Neuronal stem cell (in vitro differentiated cells): ENCODE measurements around the gene CFAP54.
"Not testable (repeated sequence)": the region's sequence is repeated elsewhere in the genome, so short reads cannot be mapped to it uniquely, and the experiment has no call there.

ENCODE experiments used
- DNase-seq: peaks from one replicate; pipeline ENCODE4 v3.0.0-alpha.2; 2013; ENCODE audit warnings: low spot score
- H2AFZ ChIP-seq: one replicate; pipeline ENCODE4 v1.6.1; 2013; ENCODE audit warnings: mild to moderate bottlenecking, low read length, inconsistent platforms
- H2AK5ac ChIP-seq: 2 replicates; pipeline ENCODE4 v1.6.1; 2013; ENCODE audit warnings: low read depth, mild to moderate bottlenecking, inconsistent platforms, low read length, moderate library complexity, mixed read lengths
- H2BK120ac ChIP-seq: 2 replicates; pipeline ENCODE4 v1.6.1; 2013; ENCODE audit warnings: low read depth, mild to moderate bottlenecking, inconsistent platforms, low read length, moderate library complexity, mixed read lengths
- H2BK12ac ChIP-seq: one replicate; pipeline ENCODE4 v1.6.1; 2013; ENCODE audit warnings: low read length, inconsistent platforms
- H2BK15ac ChIP-seq: 2 replicates; pipeline ENCODE4 v1.6.1; 2013; ENCODE audit warnings: mild to moderate bottlenecking, low read length, inconsistent platforms, mixed read lengths
- H2BK5ac ChIP-seq: one replicate; pipeline ENCODE4 v1.6.1; 2013; ENCODE audit warnings: inconsistent platforms, mild to moderate bottlenecking, low read length, moderate library complexity
- H3K14ac ChIP-seq: one replicate; pipeline ENCODE4 v1.6.1; 2013; ENCODE audit warnings: low read length, inconsistent platforms
- H3K18ac ChIP-seq: 2 replicates; pipeline ENCODE4 v1.6.1; 2013; ENCODE audit warnings: low read length, inconsistent platforms
- H3K23ac ChIP-seq: 2 replicates; pipeline ENCODE4 v1.6.1; 2013; ENCODE audit warnings: low read depth, mild to moderate bottlenecking, mixed read lengths, low read length, inconsistent platforms; ENCODE audit not compliant: poor library complexity
- H3K27ac ChIP-seq: replicated peaks from 3 replicates; pipeline ENCODE4 v1.5.1; 2013; ENCODE audit warnings: low read length, inconsistent platforms
- H3K27me3 ChIP-seq, 3 experiments: 2 replicates each; pipeline ENCODE4 v1.6.1; 2013; ENCODE audit warnings: low read length in 3 of 3, mild to moderate bottlenecking in 2 of 3, inconsistent platforms in 1 of 3, low read depth in 1 of 3, mixed read lengths in 1 of 3, moderate library complexity in 1 of 3; ENCODE audit not compliant: control insufficient read depth in 3 of 3, insufficient read depth in 3 of 3
- H3K36me3 ChIP-seq, 2 donors: replicated peaks in 1 of 2; 2 replicates each; pipeline ENCODE4 v1.6.1; 2013; ENCODE audit warnings: low read length in 2 of 2; ENCODE audit not compliant: control insufficient read depth in 2 of 2, insufficient read depth in 2 of 2
- H3K4ac ChIP-seq: 2 replicates; pipeline ENCODE4 v1.6.1; 2013; ENCODE audit warnings: inconsistent platforms, mild to moderate bottlenecking, low read length, moderate library complexity
- H3K4me1 ChIP-seq, 2 donors: 1 replicate in 1 of 2; 2 replicates in 1 of 2; pipeline ENCODE4 v1.6.1; 2013; ENCODE audit warnings: low read length in 2 of 2, low read depth in 1 of 2; ENCODE audit not compliant: control insufficient read depth in 2 of 2, insufficient read depth in 1 of 2
- H3K4me2 ChIP-seq: one replicate; pipeline ENCODE4 v1.6.1; 2013; ENCODE audit warnings: mild to moderate bottlenecking, low read length, inconsistent platforms; ENCODE audit not compliant: insufficient read depth, poor library complexity, severe bottlenecking
- H3K4me3 ChIP-seq, 2 donors: 2 replicates each; pipeline ENCODE4 v1.5.1; 2013; ENCODE audit warnings: low read length in 2 of 2, mild to moderate bottlenecking in 2 of 2, inconsistent platforms in 1 of 2, moderate library complexity in 1 of 2
- H3K79me1 ChIP-seq: one replicate; pipeline ENCODE4 v1.6.1; 2013; ENCODE audit warnings: low read depth, mild to moderate bottlenecking, inconsistent platforms, low read length, moderate library complexity
- H3K9ac ChIP-seq: one replicate; pipeline ENCODE4 v1.6.1; 2013; ENCODE audit warnings: mild to moderate bottlenecking, low read depth, low read length, inconsistent platforms; ENCODE audit not compliant: poor library complexity
- H3K9me3 ChIP-seq, 2 donors: replicated peaks in 1 of 2; 2 replicates each; pipeline versions ENCODE3 to v1.6.1; 2013; ENCODE audit warnings: low read length in 2 of 2, mild to moderate bottlenecking in 2 of 2, inconsistent platforms in 1 of 2, low read depth in 1 of 2, mixed read lengths in 1 of 2, moderate library complexity in 1 of 2; ENCODE audit not compliant: control insufficient read depth in 2 of 2, insufficient read depth in 1 of 2
- H4K8ac ChIP-seq: one replicate; pipeline ENCODE4 v1.6.1; 2013; ENCODE audit warnings: low read depth, mild to moderate bottlenecking, inconsistent platforms, low read length, moderate library complexity
- H4K91ac ChIP-seq: one replicate; pipeline ENCODE4 v1.6.1; 2013; ENCODE audit warnings: low read length, low read depth, mild to moderate bottlenecking, inconsistent platforms; ENCODE audit not compliant: poor library complexity
- WGBS, 2 donors: extraction: QIAGEN DNeasy Blood & Tissue Kit; methylation state at CpG; one replicate each; pipeline ENCODE4 v1.1.7; 2013; ENCODE audit warnings: missing lambda C conversion rate in 2 of 2, mixed read lengths in 1 of 2; ENCODE audit not compliant: insufficient read length in 2 of 2, insufficient replicate concordance in 1 of 2; ENCODE audit errors: extremely low coverage in 2 of 2; 5-methylcytosine and 5-hydroxymethylcytosine counted together

CFAP54 gene

DNA sequence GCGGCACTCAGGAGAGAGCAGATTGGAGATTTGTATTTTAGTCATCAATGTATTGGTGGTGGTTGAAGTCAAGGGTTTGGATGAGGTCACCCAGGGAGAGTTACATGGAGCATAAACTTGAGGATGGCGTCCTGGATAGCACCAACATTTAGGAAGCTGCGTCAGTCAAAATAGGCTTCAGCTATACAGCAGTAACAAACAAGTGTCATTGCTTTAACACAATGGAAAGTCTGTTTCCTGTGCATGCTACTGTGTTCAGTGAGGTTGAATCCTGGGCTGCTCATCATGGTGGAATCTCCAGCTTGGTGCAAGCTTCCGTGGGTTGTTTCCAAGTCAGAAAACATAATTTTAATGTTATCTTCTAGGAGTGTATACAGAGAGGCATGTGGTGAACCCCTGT, 180.4 kb downstream of the CFAP54 start:
- Histone ChIP-seq H3K14ac (no peak overlapping the region), H2BK12ac (no peak overlapping the region), H2BK120ac (no peak overlapping the region), H2AFZ (no peak overlapping the region), H3K4me3 (no peak overlapping the region), H3K9ac (no peak overlapping the region), H3K27ac (no peak overlapping the region), H3K27me3 (no peaks in the 10 kb centered on the region), H3K18ac (no peak overlapping the region), H3K9me3 (peaks cover 0 to 2% of the 10 kb centered on the region in 2 donors), H3K4me1 (no peaks in the 10 kb centered on the region), H4K91ac (no peak overlapping the region), H3K79me1 (no peaks in the 10 kb centered on the region), H4K8ac (no peak overlapping the region), H2BK5ac (no peak overlapping the region), H3K4ac (no peak overlapping the region), H3K23ac (no peak overlapping the region), H2BK15ac (no peak overlapping the region), H3K4me2 (no peak overlapping the region), H3K36me3 (no peaks in the 10 kb centered on the region), H2AK5ac (no peak overlapping the region)
- no peak for DNase-seq
- no CpG with 5 or more reads among the region's 4 CpGs for WGBS, 2 donors

DNA sequence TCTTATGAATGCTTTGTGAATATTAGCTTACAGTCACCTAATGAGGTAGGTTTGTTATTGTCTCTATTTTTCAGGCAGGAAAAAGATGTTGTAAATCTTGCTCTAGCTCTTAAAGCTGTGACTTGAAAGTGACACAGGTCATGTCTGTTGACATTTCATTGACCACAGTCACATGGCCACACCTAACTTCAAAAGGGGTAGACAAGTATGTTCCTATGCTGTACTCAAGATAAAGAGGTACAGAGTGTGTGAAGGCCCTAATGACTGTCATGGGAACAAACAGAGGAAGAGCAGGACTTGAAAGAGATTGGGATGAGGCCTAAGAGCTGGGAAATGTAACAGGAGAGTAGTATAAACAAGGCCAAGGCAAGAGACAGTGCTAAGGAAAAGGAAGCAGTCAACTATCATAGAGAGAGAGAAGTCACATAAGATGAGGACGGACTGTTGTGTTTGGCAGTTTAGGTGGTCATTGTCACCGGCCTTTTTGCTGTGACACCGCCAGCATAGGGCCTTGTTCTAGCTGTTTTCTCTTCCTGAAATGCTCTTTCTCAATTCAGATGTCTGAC, 181.0 kb downstream of the CFAP54 start:
- H3K9me3 ChIP-seq, result peaks cover 0 to 2% of the 10 kb centered on the region in 2 donors
- no peak overlapping the region for H3K27ac ChIP-seq
- H3K4me2 ChIP-seq, result no peak overlapping the region
- no peak overlapping the region for H2BK15ac ChIP-seq
- H3K4me3 ChIP-seq, result no peak overlapping the region
- DNase-seq, result no peak
- H2BK12ac ChIP-seq, result no peak overlapping the region
- H2BK5ac ChIP-seq, result no peak overlapping the region
- H3K36me3 ChIP-seq, result no peaks in the 10 kb centered on the region
- H3K14ac ChIP-seq, result no peak overlapping the region
- no peak overlapping the region for H3K18ac ChIP-seq
- no peak overlapping the region for H3K23ac ChIP-seq
- H2AFZ ChIP-seq, result no peak overlapping the region
- H3K4me1 ChIP-seq, result no peaks in the 10 kb centered on the region
- H3K27me3 ChIP-seq, result no peaks in the 10 kb centered on the region
- H2AK5ac ChIP-seq, result no peak overlapping the region
- no peaks in the 10 kb centered on the region for H3K79me1 ChIP-seq
- no peak overlapping the region for H3K4ac ChIP-seq
- no peak overlapping the region for H3K9ac ChIP-seq
- H2BK120ac ChIP-seq, result no peak overlapping the region
- no peak overlapping the region for H4K8ac ChIP-seq
- WGBS, 2 donors, result no CpG with 5 or more reads among the region's 3 CpGs
- no peak overlapping the region for H4K91ac ChIP-seq

DNA sequence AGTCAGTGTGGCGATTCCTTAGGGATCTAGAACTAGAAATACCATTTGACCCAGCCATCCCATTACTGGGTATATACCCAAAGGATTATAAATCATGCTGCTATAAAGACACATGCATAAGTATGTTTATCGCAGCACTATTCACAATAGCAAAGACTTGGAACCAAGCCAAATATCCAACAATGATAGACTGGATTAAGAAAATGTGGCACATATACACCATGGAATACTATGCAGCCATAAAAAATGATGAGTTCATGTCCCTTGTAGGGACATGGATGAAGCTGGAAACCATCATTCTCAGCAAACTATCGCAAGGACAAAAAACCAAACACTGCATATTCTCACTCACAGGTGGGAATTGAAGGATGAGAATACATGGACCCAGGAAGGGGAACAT, 186.1 kb downstream of the CFAP54 start:
- no CpG with 5 or more reads among the region's 3 CpGs for WGBS, 2 donors
- not testable (repeated sequence) for H3K9ac ChIP-seq, H3K27ac ChIP-seq, H3K23ac ChIP-seq, H3K18ac ChIP-seq, H3K14ac ChIP-seq, H2AFZ ChIP-seq, H3K79me1 ChIP-seq, H2BK120ac ChIP-seq, DNase-seq, H2BK12ac ChIP-seq, H2BK15ac ChIP-seq, H3K4me3 ChIP-seq, H3K4me2 ChIP-seq, H4K8ac ChIP-seq, H3K4ac ChIP-seq, H3K9me3 ChIP-seq, H2AK5ac ChIP-seq, H3K36me3 ChIP-seq, H2BK5ac ChIP-seq, H3K27me3 ChIP-seq, H3K4me1 ChIP-seq, H4K91ac ChIP-seq

DNA sequence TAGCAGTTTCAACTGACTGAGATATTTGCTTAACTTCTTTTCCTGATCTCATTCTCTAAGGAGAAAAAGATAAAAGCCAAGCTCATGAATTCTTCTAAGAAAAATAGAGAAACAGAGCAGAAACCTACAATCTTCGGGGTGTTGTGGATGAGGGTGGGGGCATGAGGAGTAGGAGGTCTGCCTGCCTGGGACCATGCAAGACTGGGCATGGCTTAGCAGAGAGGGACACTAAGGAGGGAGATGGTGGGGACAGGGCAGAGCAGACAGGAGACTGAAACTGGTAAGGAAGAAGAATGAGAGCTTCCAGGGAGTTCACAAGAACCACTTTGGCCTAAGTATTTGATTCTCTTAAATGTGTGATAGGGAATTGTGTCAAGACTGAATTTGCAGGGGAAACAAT, 188.0 kb downstream of the CFAP54 start:
- Histone ChIP-seq H3K79me1 (no peaks in the 10 kb centered on the region), H3K36me3 (no peaks in the 10 kb centered on the region), H3K4me1 (no peaks in the 10 kb centered on the region), H3K4ac (no peak overlapping the region), H3K27me3 (no peaks in the 10 kb centered on the region), H3K14ac (no peak overlapping the region), H3K27ac (no peak overlapping the region), H3K9ac (no peak overlapping the region), H2BK120ac (no peak overlapping the region), H2AFZ (no peak overlapping the region), H4K8ac (no peak overlapping the region), H2AK5ac (no peak overlapping the region), H3K23ac (no peak overlapping the region), H3K18ac (no peak overlapping the region), H4K91ac (no peak overlapping the region), H2BK12ac (no peak overlapping the region), H3K4me2 (no peak overlapping the region), H2BK15ac (no peak overlapping the region), H2BK5ac (no peak overlapping the region), H3K4me3 (no peak overlapping the region), H3K9me3 (no peaks in the 10 kb centered on the region)
- no peak for DNase-seq
- no CpG with 5 or more reads among the region's 1 CpG for WGBS, 2 donors
